Measurements from ENCODE around the gene CASQ2. TPM values are rescaled to one million over a fixed set of nuclear protein-coding genes. Genes with fewer than 3 reads are reported as not detected.

Gene CASQ2
- total and polyA plus RNA-seq, 10 of the 15 experiments (the other 5 are each of a cell fraction or from before 2014, with no cell fraction given) = not detected

DNA sequence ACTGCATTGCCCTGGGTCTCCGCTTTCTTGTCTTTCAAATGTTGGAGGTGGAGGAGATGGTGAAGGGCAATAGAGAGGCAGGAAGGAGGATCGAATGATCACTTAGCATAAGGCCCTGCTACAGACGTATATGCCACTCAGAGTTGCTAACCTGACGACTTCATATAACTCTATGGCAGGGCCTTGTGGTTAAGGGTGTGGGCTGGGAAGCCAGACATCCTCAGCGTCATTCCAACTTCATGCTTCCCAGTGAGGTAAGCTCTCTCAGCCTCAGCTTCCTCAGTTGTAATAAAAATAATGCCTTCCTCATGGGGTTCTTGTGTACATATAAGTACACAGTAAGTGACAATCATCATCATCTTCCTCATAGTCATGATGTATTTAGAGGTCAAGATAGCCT lies 54.6 kb downstream of the CASQ2 start:
- ChIA-PET RAD21 (ENCODE audit: unreplicated experiment) (no interaction called here), CTCF (interaction anchor here (0.9 to 9.1 kb wide), 3 partner anchors 9 to 57 kb away, joined by 3 to 72 read pairs (median 4); partner anchors contain the start of gene CASQ2), POLR2A (no interaction called here), SMC1A (ENCODE audit: uncharacterized antibody, unreplicated experiment) (interaction anchor here (1.7 kb wide), 1 partner anchor 51 kb away, joined by 6 read pairs; no protein-coding TSS in a partner anchor)
- Histone ChIP-seq H3K36me3 (ENCODE audit: control insufficient read depth in 2 of 2, insufficient read depth in 2 of 2, low read length in 1 of 2) (no peaks in the 10 kb centered on the region), H3K9me3 (replicated peaks; ENCODE audit: control insufficient read depth, insufficient read depth, low read length) (no peaks in the 10 kb centered on the region), H3K4me2 (ENCODE audit: control insufficient read depth, insufficient read depth) (no peak overlapping the region), H4K20me1 (ENCODE audit: control insufficient read depth, insufficient read depth) (no peaks in the 10 kb centered on the region), H3K27ac (ENCODE audit: control insufficient read depth, insufficient read depth) (no peak overlapping the region), H3K4me3 (no peak overlapping the region), H3K79me2 (ENCODE audit: control insufficient read depth, insufficient read depth, low read length) (no peaks in the 10 kb centered on the region), H3K4me1 (ENCODE audit: control insufficient read depth, insufficient read depth, low read length) (no peaks in the 10 kb centered on the region), H2AFZ (ENCODE audit: control insufficient read depth, low read depth, low read length) (no peak overlapping the region), H3K27me3 (replicated peaks in 1 of 2; ENCODE audit: control insufficient read depth in 2 of 2, insufficient read depth in 2 of 2, low read length in 1 of 2) (peaks cover 0 to 1% of the 10 kb centered on the region in 2 experiments; a peak in 2 of 4 replicates), H3K9ac (ENCODE audit: control insufficient read depth, insufficient read depth, low read length) (no peak overlapping the region)
- intact Hi-C loops (cut with micrococcal nuclease; ENCODE audit: unreplicated experiment) (no loop called here), in situ Hi-C loops (cut with MboI) (no loop called here)
- DNase-seq (ENCODE audit: low read depth, low spot score) (no peak), ATAC-seq (no peak), FAIRE-seq (no peak)
- TF ChIP-seq RAD51 (IDR thresholded peaks at IDR 0.05) (no peak), SUZ12 (IDR thresholded peaks at IDR 0.05; ENCODE audit: unreplicated experiment) (no peak), NFYB (IDR thresholded peaks at IDR 0.05; ENCODE audit: insufficient read depth, low read depth, low read length) (no peak), MTA2 (IDR thresholded peaks at IDR 0.05; ENCODE audit: low read depth) (no peak), MYB (IDR thresholded peaks at IDR 0.05; ENCODE audit: borderline replicate concordance, low read depth, low read length) (no peak), EED (IDR thresholded peaks at IDR 0.05; ENCODE audit: low read depth) (no peak), RUNX3 (IDR thresholded peaks at IDR 0.05; ENCODE audit: low read length) (no peak), FOS (IDR thresholded peaks at IDR 0.05; ENCODE audit: borderline replicate concordance, extremely low read depth, insufficient read length) (no peak), RELA (IDR thresholded peaks at IDR 0.05; ENCODE audit: borderline replicate concordance, partially characterized antibody) (no peak), BMI1 (IDR thresholded peaks at IDR 0.05; ENCODE audit: borderline replicate concordance) (no peak), NR2C2 (IDR thresholded peaks at IDR 0.05; ENCODE audit: borderline replicate concordance, control insufficient read depth, insufficient read length, low read depth) (no peak)
- TF ChIP-seq, protein P1, sequence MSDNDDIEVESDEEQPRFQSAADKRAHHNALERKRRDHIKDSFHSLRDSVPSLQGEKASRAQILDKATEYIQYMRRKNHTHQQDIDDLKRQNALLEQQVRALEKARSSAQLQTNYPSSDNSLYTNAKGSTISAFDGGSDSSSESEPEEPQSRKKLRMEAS (IDR thresholded peaks at IDR 0.05; ENCODE audit: low read depth, low read length) = no peak
- TF ChIP-seq, protein P2, sequence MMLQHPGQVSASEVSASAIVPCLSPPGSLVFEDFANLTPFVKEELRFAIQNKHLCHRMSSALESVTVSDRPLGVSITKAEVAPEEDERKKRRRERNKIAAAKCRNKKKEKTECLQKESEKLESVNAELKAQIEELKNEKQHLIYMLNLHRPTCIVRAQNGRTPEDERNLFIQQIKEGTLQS (IDR thresholded peaks at IDR 0.05; ENCODE audit: borderline replicate concordance, extremely low read depth, low read depth, low read length) = no peak
- TF ChIP-seq, protein P3, sequence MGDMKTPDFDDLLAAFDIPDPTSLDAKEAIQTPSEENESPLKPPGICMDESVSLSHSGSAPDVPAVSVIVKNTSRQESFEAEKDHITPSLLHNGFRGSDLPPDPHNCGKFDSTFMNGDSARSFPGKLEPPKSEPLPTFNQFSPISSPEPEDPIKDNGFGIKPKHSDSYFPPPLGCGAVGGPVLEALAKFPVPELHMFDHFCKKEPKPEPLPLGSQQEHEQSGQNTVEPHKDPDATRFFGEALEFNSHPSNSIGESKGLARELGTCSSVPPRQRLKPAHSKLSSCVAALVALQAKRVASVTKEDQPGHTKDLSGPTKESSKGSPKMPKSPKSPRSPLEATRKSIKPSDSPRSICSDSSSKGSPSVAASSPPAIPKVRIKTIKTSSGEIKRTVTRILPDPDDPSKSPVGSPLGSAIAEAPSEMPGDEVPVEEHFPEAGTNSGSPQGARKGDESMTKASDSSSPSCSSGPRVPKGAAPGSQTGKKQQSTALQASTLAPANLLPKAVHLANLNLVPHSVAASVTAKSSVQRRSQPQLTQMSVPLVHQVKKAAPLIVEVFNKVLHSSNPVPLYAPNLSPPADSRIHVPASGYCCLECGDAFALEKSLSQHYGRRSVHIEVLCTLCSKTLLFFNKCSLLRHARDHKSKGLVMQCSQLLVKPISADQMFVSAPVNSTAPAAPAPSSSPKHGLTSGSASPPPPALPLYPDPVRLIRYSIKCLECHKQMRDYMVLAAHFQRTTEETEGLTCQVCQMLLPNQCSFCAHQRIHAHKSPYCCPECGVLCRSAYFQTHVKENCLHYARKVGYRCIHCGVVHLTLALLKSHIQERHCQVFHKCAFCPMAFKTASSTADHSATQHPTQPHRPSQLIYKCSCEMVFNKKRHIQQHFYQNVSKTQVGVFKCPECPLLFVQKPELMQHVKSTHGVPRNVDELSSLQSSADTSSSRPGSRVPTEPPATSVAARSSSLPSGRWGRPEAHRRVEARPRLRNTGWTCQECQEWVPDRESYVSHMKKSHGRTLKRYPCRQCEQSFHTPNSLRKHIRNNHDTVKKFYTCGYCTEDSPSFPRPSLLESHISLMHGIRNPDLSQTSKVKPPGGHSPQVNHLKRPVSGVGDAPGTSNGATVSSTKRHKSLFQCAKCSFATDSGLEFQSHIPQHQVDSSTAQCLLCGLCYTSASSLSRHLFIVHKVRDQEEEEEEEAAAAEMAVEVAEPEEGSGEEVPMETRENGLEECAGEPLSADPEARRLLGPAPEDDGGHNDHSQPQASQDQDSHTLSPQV (IDR thresholded peaks at IDR 0.05) = no peak
- 39% methylated on average over 5 of the region's 5 CpGs for WGBS (ENCODE audit: insufficient coverage, insufficient replicate concordance, low lambda C conversion rate, missing lambda C conversion rate)
- no TSS peak for BruUV-seq (replicated peaks)
